Esophagus muscularis mucosa (tissue), 4 donors: ENCODE data around the gene PEX10.

ENCODE experiments used
- CTCF ChIP-seq, 3 experiments: fragments of 200-600 bp in 2 of 3; fragments of 450-650 bp in 1 of 3; sonication (generic) in 2 of 3; IDR thresholded peaks; one replicate each; pipeline ENCODE4 v1.5.1; 2017 to 2019; ENCODE audit warnings: antibody characterized with exemption in 3 of 3, mild to moderate bottlenecking in 2 of 3, moderate library complexity in 1 of 3
- EP300 ChIP-seq: sonication (generic); formaldehyde crosslinking; IDR thresholded peaks from one replicate; pipeline ENCODE4 v1.6.1; 2017; ENCODE audit warnings: antibody characterized with exemption
- POLR2A ChIP-seq: fragments of 450-650 bp; IDR thresholded peaks from one replicate; pipeline ENCODE4 v1.6.1; 2017; ENCODE audit warnings: antibody characterized with exemption, moderate library complexity, mild to moderate bottlenecking, low read depth

GRCh38 chr1:2358072-2358471 lies 54.3 kb downstream of the PEX10 start:
- TF ChIP-seq EP300 (no peak), CTCF (IDR thresholded peaks at IDR 0.05) (no peak), POLR2A (no peak)
